HepG2 (cell line): ENCODE measurements around the gene ZNF821. TPM values are rescaled to one million over a fixed set of nuclear protein-coding genes. Genes with fewer than 3 reads are reported as not detected.
A peak's percentile ranks its signal among the peaks of the same experiment; 100 is the strongest.

ENCODE experiments used
- CC2D1A ChIP-seq: sonication (generic); formaldehyde crosslinking; IDR thresholded peaks from 2 replicates; pipeline ENCODE4 v1.8.1; 2023; ENCODE audit warnings: mild to moderate bottlenecking, missing genetic modification reagents
- HMG20B ChIP-seq: conservative IDR thresholded peaks from 2 replicates; pipeline ENCODE4 v1.6.1; 2016; ENCODE audit warnings: missing genetic modification reagents, missing compliant biosample characterization
- KLF13 ChIP-seq: sonication (generic); formaldehyde crosslinking; IDR thresholded peaks from 2 replicates; pipeline ENCODE4 v1.4.0; 2020; ENCODE audit warnings: mild to moderate bottlenecking, missing genetic modification reagents
- MIER2 ChIP-seq: IDR thresholded peaks from 2 replicates; pipeline ENCODE4 v1.6.1; 2016; ENCODE audit warnings: missing biosample characterization, missing genetic modification reagents
- NCOA1 ChIP-seq: sonication (generic); formaldehyde crosslinking; IDR thresholded peaks from 2 replicates; pipeline ENCODE4 v1.9.0; 2021; ENCODE audit warnings: missing genetic modification reagents
- NFKB2 ChIP-seq: sonication (generic); formaldehyde crosslinking; IDR thresholded peaks from 2 replicates; pipeline ENCODE4 v1.4.0; 2020; ENCODE audit warnings: missing genetic modification reagents, borderline replicate concordance
- NPAS2 ChIP-seq: sonication (generic); formaldehyde crosslinking; IDR thresholded peaks from 2 replicates; pipeline ENCODE4 v1.8.0; 2022; ENCODE audit warnings: mild to moderate bottlenecking, missing genetic modification reagents, borderline replicate concordance
- PHF21A ChIP-seq: sonication (generic); formaldehyde crosslinking; IDR thresholded peaks from 2 replicates; pipeline ENCODE4 v1.5.0; 2020; ENCODE audit warnings: mild to moderate bottlenecking, missing genetic modification reagents
- RBAK ChIP-seq: sonication (generic); formaldehyde crosslinking; IDR thresholded peaks from 2 replicates; pipeline ENCODE4 v1.5.1; 2020; ENCODE audit warnings: mild to moderate bottlenecking, missing genetic modification reagents
- SUZ12 ChIP-seq: fragments of 150-350 bp; IDR thresholded peaks from 2 replicates; pipeline ENCODE4 v1.6.1; 2014; ENCODE audit warnings: low read depth, low read length
- ZBTB8A ChIP-seq: sonication (generic); formaldehyde crosslinking; IDR thresholded peaks from 2 replicates; pipeline ENCODE4 v1.4.0; 2020; ENCODE audit warnings: mild to moderate bottlenecking, low read depth, missing genetic modification reagents, borderline replicate concordance
- ZC3H13 ChIP-seq: sonication (generic); formaldehyde crosslinking; IDR thresholded peaks from 2 replicates; pipeline ENCODE4 v1.8.1; 2023; ENCODE audit warnings: mild to moderate bottlenecking, missing genetic modification reagents, moderate library complexity
- ZNF282 ChIP-seq: fragments of 450-650 bp; IDR thresholded peaks from 2 replicates; pipeline ENCODE4 v1.6.1; 2018; ENCODE audit not compliant: partially characterized antibody
- ZNF547 ChIP-seq: sonication (generic); formaldehyde crosslinking; IDR thresholded peaks from 2 replicates; pipeline ENCODE4 v1.5.1; 2020; ENCODE audit warnings: mild to moderate bottlenecking, missing genetic modification reagents
- ZNF567 ChIP-seq: sonication (generic); formaldehyde crosslinking; IDR thresholded peaks from 2 replicates; pipeline ENCODE4 v1.8.1; 2023; ENCODE audit warnings: mild to moderate bottlenecking, missing genetic modification reagents, borderline replicate concordance
- ZNF652 ChIP-seq: IDR thresholded peaks from 2 replicates; pipeline ENCODE4 v1.6.1; 2016; ENCODE audit warnings: low read depth, borderline replicate concordance
- ZNF83 ChIP-seq: sonication (generic); formaldehyde crosslinking; IDR thresholded peaks from 2 replicates; pipeline ENCODE4 v1.4.0; 2020; ENCODE audit warnings: missing genetic modification reagents, mild to moderate bottlenecking, borderline replicate concordance
- polyA plus RNA-seq, 8 experiments: library from polyadenylated mRNA; depleted of rRNA in 3 of 8; stranded (reverse) in 7 of 8; unstranded in 1 of 8; fragments of >200 nt; fragmentation: Illumina TruSeq in 4 of 8; extraction: Trizol in 4 of 8; gene quantifications; 2 replicates each; pipeline versions ENCODE4 v1.2.1 to v1.2.3, GENCODE V29; 2011 to 2016; ENCODE audit warnings: low read depth in 4 of 8, missing spikeins in 1 of 8, mixed read lengths in 1 of 8; ENCODE audit not compliant: insufficient read depth in 1 of 8
- total RNA-seq, 5 experiments: library from RNA; depleted of rRNA; stranded (reverse); fragments of >200 nt; fragmentation: Illumina TruSeq; extraction: Trizol; gene quantifications; 2 replicates each; pipeline ENCODE4 v1.2.3, GENCODE V29; 2016; ENCODE audit warnings: low read depth in 1 of 5
- TF ChIP-seq, protein P1 (sequence below): sonication (generic); formaldehyde crosslinking; IDR thresholded peaks from 2 replicates; pipeline ENCODE4 v1.9.0; 2022; ENCODE audit warnings: missing genetic modification reagents, mild to moderate bottlenecking, borderline replicate concordance
- TF ChIP-seq, protein P2 (sequence below): sonication (generic); formaldehyde crosslinking; IDR thresholded peaks from 2 replicates; pipeline ENCODE4 v1.8.0; 2022; ENCODE audit warnings: missing genetic modification reagents, mild to moderate bottlenecking, inconsistent platforms, borderline replicate concordance
- TF ChIP-seq, protein P3 (sequence below): sonication (generic); formaldehyde crosslinking; IDR thresholded peaks from 2 replicates; pipeline ENCODE4 v1.4.0; 2020; ENCODE audit warnings: missing genetic modification reagents
- TF ChIP-seq, protein P4 (sequence below): conservative IDR thresholded peaks from 2 replicates; pipeline ENCODE4 v1.6.1; 2018; ENCODE audit warnings: missing genetic modification reagents
- TF ChIP-seq, protein P5 (sequence below): sonication (generic); formaldehyde crosslinking; IDR thresholded peaks from 2 replicates; pipeline ENCODE4 v1.5.0; 2020; ENCODE audit warnings: missing genetic modification reagents, mild to moderate bottlenecking, borderline replicate concordance

Gene ZNF821
- total and polyA plus RNA-seq, 2 of the 13 experiments (the other 11 are each of a cell fraction or from before 2014, with no cell fraction given) = 7.0 to 9.1 TPM

DNA sequence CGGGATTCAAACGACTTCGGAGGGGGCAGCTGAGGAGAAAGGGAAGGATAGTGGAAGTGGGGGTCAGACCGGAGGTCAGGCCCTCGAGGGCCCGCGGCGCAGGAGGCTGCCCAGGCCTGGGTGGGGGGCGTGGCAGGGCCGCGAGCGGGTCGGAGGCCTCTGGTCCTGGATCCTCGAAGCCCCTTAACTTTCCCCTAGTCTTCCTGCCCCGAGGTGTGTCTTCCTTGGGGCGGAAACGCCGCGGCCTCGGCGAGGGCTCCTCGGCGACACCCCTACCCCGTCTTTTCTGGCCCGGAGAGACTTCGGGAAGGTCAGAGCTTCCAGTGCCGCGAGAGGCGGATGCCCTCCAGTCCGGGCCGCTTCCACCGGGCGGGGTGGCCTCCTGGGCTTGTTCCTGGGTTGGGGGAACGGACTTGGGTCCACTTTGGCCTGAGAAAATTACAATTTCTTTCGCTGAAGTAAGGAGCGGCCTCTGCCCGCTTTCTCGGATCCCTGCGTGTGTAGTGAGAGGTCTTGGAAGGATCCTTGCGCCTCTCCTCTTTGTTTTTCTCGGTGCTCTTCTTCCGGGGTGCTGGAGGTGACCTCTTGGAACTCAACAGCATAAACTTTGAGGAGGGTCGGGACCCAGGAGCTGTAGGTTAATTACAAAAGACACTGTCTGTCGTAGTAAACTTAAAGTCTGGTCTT is 11.8 kb upstream of the ZNF821 start (continued):
- TF ChIP-seq ZNF282 (no peak), ZNF547 (CRISPR knock-in tag) (no peak), KLF13 (peak; percentile 84), NPAS2 (CRISPR knock-in tag) (0 out of 2 replicates have a peak, but pooled peaks have one; percentile 70), ZC3H13 (CRISPR knock-in tag) (no peak), ZBTB8A (CRISPR knock-in tag) (no peak), NCOA1 (CRISPR knock-in tag) (no peak), NFKB2 (CRISPR knock-in tag) (peak; percentile 1; the same call in 1 of the 2 replicates), PHF21A (CRISPR knock-in tag) (no peak), CC2D1A (no peak), ZNF652 (CRISPR knock-in tag) (no peak), RBAK (CRISPR knock-in tag) (no peak), HMG20B (CRISPR knock-in tag) (no peak), MIER2 (CRISPR knock-in tag) (no peak), ZNF567 (peak; percentile 66; the same call in 1 of the 2 replicates), SUZ12 (no peak), ZNF83 (no peak; the same call in 1 of the 2 replicates)
- TF ChIP-seq, protein P1, sequence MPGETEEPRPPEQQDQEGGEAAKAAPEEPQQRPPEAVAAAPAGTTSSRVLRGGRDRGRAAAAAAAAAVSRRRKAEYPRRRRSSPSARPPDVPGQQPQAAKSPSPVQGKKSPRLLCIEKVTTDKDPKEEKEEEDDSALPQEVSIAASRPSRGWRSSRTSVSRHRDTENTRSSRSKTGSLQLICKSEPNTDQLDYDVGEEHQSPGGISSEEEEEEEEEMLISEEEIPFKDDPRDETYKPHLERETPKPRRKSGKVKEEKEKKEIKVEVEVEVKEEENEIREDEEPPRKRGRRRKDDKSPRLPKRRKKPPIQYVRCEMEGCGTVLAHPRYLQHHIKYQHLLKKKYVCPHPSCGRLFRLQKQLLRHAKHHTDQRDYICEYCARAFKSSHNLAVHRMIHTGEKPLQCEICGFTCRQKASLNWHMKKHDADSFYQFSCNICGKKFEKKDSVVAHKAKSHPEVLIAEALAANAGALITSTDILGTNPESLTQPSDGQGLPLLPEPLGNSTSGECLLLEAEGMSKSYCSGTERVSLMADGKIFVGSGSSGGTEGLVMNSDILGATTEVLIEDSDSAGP (CRISPR knock-in tag) = no peak
- TF ChIP-seq, protein P2, sequence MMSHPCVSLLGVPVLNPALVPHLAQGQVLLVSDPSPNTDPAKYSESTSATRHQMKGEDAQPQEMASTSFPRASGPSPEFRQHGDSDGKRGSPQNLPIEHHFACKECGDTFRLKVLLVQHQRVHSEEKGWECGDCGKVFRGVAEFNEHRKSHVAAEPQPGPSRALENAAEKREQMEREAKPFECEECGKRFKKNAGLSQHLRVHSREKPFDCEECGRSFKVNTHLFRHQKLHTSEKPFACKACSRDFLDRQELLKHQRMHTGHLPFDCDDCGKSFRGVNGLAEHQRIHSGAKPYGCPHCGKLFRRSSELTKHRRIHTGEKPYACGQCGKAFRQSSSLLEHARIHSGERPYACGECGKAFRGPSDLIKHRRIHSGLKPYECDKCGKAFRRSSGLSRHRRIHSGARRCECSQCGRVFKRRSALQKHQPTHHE (CRISPR knock-in tag) = no peak
- TF ChIP-seq, protein P3, sequence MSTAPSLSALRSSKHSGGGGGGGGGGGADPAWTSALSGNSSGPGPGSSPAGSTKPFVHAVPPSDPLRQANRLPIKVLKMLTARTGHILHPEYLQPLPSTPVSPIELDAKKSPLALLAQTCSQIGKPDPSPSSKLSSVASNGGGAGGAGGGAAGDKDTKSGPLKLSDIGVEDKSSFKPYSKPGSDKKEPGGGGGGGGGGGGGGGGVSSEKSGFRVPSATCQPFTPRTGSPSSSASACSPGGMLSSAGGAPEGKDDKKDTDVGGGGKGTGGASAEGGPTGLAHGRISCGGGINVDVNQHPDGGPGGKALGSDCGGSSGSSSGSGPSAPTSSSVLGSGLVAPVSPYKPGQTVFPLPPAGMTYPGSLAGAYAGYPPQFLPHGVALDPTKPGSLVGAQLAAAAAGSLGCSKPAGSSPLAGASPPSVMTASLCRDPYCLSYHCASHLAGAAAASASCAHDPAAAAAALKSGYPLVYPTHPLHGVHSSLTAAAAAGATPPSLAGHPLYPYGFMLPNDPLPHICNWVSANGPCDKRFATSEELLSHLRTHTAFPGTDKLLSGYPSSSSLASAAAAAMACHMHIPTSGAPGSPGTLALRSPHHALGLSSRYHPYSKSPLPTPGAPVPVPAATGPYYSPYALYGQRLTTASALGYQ (CRISPR knock-in tag) = no peak
- TF ChIP-seq, protein P4, sequence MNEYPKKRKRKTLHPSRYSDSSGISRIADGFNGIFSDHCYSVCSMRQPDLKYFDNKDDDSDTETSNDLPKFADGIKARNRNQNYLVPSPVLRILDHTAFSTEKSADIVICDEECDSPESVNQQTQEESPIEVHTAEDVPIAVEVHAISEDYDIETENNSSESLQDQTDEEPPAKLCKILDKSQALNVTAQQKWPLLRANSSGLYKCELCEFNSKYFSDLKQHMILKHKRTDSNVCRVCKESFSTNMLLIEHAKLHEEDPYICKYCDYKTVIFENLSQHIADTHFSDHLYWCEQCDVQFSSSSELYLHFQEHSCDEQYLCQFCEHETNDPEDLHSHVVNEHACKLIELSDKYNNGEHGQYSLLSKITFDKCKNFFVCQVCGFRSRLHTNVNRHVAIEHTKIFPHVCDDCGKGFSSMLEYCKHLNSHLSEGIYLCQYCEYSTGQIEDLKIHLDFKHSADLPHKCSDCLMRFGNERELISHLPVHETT (CRISPR knock-in tag) = no peak
- TF ChIP-seq, protein P5, sequence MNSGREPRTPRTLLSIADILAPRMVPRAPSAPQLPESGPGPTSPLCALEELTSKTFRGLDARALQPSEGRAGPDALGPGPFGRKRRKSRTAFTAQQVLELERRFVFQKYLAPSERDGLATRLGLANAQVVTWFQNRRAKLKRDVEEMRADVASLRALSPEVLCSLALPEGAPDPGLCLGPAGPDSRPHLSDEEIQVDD (CRISPR knock-in tag) = no peak
